ENCODE data around the gene ABLIM1. TPM values are rescaled to one million over a fixed set of nuclear protein-coding genes. Genes with fewer than 3 reads are reported as not detected.

Gene ABLIM1
- total RNA-seq, 1 donor from 2014 or later: 34.3 TPM

DNA sequence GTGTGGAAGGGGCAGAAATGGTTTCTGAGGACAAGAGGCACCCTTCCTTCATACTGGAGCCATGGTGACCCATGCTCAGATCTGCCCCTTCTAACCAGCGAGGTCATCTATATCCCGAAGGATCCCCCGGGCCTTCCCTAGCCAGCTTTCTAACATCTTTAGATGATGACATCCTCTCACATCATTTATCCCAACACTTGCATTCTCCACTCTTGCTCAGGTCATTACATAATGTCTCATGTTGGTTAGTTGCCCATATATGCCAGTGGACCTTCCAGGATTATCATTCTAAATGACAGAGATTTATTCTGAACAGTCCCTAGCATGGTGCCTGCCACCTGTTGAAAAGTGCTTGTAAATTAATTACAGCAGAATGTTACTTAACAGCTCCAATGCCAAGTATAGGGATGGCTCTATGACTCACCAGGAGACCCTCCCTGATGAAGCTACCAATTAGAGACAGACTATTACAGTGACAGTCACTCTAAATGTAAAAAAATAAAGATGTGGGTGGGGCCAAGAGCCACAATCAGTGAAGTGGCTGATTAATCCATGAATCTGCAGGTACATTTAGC is 22.6 kb upstream of the ABLIM1 start:
- no peak for DNase-seq (ENCODE audit: low read depth in 2 of 2)

DNA sequence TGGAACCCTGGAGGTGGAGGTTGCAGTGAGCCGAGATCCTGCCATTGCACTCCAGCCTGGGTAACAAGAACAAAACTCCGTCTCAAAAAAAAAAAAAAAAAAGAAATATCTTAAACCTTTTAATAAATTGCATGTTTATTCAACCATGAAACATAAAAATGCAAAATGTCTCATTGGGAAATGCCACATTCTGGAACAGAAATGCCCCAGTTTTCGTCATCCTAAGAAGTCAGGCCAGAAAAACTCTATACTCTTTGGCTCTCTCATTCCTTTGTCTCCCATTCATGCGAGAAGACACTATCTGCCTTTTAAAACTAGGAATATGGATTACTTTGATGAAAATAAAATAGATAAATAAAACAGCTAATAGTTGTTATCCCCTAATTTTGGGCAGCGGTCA is 21.5 kb upstream of the ABLIM1 start:
- DNase-seq (ENCODE audit: low read depth in 2 of 2): no peak

DNA sequence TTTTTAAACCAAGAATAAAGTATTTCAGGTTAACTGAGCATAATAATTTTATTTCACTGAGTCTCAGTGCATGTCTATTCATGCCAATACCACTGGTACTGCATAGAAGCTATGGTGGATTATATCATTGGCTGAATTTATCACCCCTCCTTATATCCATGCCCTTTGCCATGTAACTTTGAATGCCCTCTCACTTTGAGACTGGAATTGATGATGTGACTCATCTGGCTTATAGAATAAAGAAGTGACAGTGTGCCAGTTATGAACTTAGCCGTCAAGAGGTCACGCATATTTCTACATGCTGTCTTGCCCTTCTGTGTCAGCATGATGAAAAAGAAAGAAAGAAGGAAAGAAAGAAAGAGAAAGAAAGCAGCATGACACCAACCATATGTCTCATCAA is 20.7 kb upstream of the ABLIM1 start:
- DNase-seq (ENCODE audit: low read depth in 2 of 2): no peak

DNA sequence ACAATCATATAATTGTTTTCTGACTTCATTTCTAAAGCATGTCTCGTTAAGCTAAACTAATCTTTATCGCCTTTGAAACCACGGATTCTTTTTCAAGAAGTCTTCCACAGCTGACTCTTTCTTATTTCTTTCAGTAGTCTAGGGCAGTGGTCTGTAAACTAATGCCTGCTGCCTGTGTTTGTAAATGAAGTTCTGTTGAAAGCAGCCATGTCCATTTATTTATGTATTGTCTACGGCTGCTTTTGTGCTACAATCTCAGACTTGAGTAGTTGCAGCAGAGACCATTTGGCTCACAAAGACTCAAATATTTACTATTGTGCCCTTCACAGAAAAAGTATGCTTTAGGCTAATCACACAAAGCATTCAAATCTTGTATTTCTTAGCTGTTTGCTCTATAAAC is 20.3 kb upstream of the ABLIM1 start:
- DNase-seq (ENCODE audit: low read depth in 2 of 2): no peak

DNA sequence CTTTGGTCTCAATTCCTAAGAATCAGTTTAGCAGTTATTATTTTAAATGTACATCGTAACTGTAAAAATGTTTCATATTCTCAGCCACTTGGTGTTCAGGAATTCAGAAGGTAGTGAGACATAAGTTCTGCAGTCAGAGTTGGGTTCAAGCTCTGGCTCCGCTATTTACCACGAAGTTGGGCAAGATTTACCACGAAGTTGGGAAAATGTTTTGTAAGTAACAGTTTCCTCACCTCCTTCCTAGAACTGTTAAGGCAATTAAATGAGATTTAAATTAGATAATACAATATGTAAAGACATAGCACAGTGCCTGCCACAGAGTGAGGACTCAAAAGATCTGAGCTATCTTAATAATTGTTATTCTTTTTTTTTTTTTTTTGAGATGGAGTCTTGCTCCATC is 16.3 kb upstream of the ABLIM1 start:
- no peak for DNase-seq (ENCODE audit: low read depth in 2 of 2)

DNA sequence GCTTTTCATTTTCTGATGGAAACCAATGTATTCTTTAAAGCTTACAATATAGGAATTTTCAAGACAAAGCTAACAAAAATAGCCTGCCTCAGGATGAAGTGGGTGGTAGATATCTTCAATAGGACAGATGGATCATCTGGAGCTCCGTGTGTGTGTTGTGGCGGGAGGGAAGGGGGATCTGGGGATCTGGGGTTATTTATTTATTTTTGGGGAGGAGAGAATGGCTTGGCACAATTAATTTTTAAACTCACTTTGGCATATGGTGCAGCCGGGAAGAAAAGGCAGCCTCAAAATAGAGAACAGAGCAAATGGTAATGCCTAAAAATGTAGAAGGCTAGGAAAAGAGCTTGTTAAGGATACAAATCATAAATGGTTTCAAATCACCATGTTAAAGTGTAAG is 11.6 kb upstream of the ABLIM1 start:
- no peak for DNase-seq (ENCODE audit: low read depth in 2 of 2)

DNA sequence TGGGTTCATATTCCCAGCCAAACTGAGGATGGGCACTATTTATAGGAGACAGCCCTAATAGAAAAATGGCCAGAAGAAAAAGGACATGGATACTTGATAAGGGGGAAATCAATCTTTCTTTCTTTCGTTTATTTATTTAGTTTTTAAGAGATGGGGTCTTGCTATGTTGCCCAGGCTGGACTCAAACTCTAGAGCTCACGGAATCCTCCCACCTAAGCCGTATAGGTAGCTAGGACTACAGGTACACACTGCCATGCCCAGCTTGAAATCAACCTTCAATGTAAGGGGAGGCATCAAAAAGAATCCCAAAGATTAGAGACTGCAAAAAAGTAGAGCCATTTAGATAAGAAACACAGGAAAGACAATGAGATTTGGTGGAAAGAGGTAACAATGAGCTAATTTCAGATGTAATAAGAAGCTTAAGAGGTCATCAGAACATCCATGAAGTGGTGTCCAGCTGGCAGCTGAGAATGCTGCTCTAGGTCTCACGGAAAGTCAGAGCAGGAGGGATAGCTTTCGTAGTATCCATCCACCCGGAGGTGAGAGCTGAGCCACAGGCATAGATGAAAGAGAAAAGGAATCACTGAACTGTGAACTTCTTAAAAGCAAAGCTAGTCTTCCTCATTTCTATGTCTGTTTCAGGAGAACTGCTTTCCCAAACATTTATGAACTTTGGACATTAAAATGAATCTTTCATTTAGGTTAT is 10.5 kb upstream of the ABLIM1 start:
- DNase-seq (ENCODE audit: low read depth in 2 of 2): no peak

DNA sequence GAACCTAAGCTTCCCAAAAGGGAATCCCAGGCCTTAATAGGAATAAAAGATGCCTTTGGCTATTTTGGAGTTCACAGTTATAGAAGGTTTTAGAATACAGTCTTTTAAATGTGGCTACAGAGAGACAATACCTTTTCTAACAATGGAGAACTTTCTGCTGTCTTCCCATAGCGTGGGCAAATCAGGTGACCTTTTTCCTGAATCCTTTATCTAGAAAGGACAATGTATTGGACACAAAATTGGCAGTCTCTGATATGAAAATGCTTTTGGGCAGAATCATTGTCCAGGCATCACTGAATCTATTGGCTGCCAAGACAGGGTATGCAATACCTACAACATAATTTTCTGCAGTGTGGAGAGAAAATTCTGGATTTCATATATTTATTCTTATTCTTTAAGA is 7.8 kb upstream of the ABLIM1 start:
- peak in 1 of 2 donors; percentile 87 for DNase-seq (ENCODE audit: low read depth in 2 of 2)

DNA sequence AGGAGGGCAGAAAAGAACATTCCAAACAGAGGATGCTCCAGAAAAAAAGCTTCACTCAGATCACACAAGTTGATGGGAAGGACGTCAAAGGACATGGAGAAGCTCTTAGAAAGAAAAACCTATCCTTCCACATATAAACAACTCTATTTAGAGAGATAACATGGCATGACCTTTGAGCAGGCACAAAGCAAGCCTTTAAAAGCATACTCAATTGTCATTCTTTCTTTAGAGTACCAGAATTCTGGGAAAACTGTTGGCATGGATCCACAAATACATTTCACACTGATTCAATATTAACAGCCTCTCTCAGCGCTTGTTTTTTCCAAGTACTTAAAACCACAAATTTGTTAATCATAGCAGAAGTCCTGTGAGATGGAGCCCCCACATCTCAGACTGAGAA is 7.3 kb upstream of the ABLIM1 start:
- DNase-seq (ENCODE audit: low read depth in 2 of 2): peak in 1 of 2 donors; percentile 61

DNA sequence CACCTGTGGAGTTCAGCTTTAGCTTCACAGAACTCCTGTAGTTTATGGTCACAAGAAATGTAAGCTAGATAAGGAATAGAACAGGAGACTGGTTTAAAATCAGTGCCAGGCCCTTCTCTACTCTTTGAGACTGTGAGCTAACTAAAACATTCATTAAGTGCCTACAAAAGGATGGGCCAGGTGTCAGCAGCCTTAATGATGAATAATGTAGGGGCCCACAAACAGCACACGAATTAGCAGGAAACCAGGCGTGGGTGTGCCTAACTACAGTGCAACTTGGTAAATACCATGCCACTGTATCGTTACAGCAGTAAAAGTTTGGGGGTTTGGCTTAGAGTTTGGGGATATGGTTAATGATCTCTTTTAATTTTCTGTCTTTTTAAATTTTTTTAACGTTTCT is 6.1 kb upstream of the ABLIM1 start:
- no peak for DNase-seq (ENCODE audit: low read depth in 2 of 2)

DNA sequence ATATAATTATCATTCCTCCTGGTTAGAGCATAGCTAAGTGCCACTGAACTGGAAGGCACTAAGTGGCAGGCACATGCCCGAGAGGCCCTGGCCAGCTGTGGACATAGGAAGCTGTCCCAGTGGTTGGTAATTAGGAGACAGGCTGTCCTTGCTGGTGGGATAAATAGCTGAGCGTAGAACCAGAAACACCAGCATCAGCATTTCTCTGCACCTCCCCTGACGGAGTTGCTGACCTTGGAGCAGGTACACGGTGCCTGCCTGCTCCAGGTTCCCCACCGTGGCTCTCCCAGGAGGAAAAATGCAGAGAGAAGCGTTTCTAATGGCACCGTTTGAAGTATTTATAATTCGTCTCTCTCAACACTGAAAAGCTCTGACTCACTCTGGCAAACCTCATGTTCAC is 5.6 kb upstream of the ABLIM1 start:
- DNase-seq (ENCODE audit: low read depth in 2 of 2): no peak

DNA sequence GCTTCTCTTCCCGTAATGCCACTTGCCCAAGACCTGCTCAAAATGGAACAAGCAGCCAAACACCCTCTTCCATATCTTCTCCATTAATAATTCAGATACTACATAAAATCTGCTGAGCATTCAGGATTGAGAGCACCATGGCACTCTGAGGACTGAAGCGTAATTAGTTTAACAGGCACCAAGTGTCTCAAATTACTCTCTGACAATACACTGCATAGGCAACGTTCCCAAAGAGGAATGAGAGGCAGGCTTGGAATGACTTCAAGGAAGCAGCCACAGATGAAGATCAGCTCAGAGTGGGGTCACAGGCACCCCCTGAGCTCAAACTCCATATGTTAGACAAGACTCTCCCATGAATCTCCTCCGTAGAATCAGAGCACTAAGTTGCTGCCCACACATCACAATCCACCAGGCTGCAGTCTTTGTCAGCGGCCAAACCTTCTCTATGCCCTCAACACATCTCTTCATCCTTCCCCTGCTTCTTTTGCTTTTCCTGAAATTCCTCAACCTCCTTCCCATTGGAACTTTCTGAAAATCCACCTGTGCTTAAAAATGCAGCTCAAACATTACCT is 4.7 kb upstream of the ABLIM1 start:
- DNase-seq (ENCODE audit: low read depth in 2 of 2): no peak

DNA sequence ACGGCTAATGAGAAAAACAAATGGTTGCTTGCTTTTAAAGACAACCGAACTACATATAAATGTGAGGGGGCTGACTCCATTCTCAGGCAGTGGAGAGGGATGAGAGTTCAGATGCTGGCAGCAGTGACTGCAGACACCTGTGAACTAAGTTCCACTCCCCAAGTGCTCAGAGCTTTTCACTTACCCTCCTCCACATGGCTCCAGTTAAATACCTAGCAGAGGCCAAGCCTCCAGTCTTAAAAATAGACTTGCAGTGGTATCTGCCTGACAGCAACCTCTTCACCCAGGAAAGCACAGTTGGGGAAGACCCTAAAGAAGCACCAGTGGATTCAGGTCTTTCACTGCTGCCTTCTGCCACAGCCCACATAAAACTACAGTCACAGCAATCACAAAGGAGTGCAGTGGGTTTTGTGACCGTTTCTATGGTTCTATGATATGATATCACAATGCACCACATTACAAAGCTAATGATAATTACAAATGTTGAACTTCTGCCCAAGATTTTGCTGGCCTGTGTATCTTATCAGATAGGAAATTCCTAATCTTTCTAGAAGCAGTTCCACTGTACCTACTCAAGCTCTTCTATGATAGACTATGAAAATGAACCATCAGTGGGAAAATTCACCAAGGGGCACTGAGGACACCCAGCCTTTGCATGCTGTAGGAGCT is 3.3 kb upstream of the ABLIM1 start:
- no peak for DNase-seq (ENCODE audit: low read depth in 2 of 2)

DNA sequence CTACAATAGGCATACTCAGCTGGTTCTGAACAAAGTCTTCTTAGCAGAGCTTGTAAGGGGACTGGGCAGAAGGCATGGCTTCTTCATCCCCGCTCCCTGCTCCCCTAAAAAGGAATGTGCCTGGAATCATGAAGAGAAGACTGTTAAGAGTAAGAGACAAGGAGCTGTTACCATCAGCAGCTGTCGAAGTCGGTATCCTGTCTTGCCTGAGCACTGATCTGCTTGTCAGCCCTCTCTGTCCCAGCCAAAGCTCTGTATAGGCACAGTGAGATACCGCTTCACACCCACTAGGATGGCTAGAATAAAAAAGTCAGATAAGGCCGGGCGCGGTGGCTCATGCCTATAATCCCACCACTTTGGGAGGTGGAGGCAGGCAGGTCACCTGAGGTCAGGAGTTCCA is 2.4 kb downstream of the ABLIM1 start:
- no peak for DNase-seq (ENCODE audit: low read depth in 2 of 2)

DNA sequence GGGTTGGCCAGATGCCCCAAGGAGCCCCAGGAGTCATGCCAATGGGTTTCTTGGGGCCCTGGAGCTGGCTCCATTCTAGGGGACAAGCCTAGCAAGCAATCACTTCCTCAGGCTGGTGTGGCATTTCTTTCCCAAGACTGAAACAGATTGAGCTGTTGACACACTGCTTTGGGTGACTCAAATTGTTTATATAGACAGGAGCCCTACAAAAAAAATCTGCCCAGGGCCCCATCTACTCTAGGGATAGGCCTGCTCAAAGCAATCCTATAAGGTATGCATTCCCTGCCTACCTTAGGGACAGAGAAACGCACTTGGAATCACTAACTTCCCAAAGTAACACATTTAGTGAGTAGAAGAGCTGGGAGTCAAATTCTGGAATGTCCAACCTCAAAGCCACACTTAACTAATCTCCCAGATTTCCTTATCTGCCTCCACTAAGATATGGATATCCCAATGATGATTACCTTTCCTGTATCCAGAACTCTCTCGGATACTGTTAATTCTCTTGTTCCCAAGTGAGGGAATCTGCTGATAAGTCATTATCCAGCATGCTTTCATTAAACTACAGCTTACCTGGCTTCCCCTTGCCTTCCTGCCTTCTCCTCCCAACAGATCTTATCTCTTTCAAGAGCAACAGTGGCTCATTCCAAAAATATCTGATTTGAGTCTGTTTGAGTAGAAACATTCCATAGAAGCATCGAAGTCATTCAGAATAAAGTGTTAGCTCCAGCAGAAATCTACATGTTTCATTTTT is 3.1 kb downstream of the ABLIM1 start:
- no peak for DNase-seq (ENCODE audit: low read depth in 2 of 2)

DNA sequence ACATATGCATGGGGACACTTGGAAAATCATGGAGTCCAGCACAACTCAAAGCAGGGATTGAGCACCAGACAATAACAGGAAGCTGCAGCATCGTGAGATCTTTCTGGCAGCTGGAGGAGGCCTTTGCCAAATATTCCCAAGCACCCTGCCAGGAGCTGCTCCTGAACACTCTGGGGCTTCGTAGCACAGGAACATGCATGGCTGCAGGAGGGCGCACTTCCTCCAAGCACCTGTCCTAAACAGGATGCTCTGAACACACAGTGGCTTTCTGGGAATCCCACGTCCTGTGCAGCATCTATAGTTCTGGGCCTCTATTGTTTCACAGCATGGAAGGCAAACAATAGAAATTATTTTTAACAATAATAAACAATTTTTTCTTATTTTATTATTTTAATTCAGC is 4.1 kb downstream of the ABLIM1 start:
- peak; percentile 81 to 84 for DNase-seq (ENCODE audit: low read depth in 2 of 2)

DNA sequence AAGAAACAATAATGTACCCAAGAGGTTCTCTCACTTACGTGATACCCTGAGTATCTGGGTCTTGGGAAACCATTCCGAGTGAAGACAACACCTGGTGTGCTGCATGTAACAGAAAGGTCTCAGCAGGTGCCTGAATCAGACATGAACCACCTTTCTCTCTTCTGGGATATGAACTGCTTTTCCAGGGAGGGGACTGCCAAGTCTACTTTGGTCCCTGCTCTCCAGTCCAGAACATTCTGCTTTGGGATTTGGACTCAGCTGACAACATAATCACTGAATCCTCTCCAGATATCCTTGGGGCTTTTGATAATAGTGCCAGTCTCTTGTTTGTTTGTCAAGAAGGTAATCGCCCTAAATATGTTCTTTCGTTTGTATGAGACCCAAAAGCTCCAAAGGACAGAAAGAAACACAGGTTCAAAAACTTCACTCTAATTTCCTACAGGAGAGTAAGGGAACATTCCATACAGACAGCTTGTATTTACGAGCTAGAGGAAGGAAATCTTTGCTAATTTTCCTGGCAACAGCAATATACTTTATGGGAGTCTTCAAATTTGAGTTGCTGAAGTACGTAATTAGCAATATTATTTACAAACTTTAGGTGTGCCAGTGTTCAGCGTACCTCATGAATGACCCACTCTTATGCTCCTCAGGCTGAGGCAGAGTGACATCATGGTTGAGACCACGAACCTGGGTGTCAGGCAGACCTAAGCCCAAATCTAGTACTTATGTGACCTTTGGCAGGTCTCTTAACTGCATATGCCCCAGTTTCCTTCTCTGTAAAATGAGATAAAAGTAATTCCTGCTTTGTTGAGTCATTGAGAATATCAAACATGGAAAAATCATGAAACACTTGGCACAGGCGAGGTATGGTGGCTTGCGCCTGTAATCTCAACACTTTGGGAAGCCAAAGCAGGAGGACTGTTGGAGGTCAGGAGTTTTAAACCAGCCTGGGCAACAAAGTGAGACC is 5.4 kb downstream of the ABLIM1 start:
- DNase-seq (ENCODE audit: low read depth in 2 of 2): peak; percentile 30 to 94

DNA sequence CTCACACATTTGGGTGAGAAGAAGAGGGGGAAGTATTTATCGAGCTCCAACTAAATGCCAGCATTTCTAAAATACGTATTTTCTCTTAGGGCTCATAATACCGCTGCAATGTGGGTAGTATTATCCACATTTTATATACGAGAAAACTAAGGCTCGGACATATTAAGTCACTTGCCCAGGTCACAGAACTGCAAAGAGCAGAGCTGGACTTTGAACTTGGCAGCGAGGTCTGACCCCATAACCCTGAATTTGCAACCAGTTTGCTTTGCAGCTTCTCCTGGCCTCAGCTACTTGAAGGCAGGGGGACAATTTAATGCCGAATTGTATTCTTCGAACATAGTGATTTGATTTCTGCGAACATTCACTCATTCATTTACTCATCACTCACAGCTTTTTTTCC is 7.2 kb downstream of the ABLIM1 start:
- no peak for DNase-seq (ENCODE audit: low read depth in 2 of 2)

DNA sequence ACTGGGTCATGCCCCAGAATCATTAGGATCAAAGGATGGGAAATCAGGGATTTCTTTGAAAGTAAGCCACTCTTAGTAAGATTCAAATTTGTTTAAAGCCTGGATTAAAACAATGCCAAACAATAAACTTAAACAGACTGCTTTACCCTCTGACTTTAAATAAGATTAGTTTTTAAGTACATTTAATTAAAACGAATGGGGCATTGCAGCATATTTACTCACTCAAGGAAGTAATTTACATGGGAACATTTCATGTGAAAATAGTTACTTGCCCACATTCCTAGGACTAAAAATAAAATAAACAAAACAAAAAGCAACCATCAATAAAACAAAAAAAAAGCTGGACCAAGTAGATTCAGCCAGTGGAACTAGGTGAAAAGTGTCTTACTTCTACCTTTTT is 7.8 kb downstream of the ABLIM1 start:
- DNase-seq (ENCODE audit: low read depth in 2 of 2): no peak

DNA sequence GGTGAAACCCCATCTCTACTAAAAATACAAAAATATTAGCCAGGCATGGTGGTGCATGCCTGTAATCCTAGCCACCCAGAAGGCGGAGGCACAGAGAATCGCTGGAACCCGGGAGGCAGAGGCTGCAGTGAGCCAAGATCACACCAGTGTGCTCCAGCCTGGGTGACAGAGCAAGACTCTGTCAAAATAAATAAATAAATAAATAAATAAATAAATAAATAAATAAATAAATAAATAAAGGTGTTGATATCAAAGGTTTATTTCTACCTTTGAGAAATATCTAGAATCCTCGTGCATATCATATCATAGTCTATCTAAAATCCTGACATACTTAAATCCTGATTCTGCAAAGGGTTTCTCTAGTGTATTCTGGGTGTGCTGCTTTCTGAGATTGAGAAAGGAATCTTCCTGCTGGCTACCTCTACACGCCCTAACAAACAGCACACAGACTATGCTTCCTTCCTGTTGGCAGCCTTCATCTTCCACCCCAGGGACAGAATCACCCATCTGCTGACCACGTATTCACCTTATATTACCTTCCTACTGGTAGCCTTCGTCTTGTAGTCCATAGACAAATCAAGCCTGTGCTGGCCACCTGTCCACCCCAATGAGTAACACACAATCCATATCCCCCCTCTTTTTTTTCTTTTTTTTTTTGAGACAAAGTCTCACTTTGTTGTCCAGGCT is 8.7 kb downstream of the ABLIM1 start:
- DNase-seq (ENCODE audit: low read depth in 2 of 2): peak in 1 of 2 donors; percentile 32
